Activated CD8-positive, alpha-beta memory T cell treated with anti-CD3 and anti-CD28 coated beads, Interleukin-2, amount 50 U/mL, for 48 hours (primary cell): ENCODE measurements around the gene SEC11A.
A peak's percentile ranks its signal among the peaks of the same experiment; 100 is the strongest.

Experiments used
- DNase-seq: peaks from one replicate; pipeline ENCODE4 v3.0.0-alpha.2; 2020

SEC11A gene

DNA sequence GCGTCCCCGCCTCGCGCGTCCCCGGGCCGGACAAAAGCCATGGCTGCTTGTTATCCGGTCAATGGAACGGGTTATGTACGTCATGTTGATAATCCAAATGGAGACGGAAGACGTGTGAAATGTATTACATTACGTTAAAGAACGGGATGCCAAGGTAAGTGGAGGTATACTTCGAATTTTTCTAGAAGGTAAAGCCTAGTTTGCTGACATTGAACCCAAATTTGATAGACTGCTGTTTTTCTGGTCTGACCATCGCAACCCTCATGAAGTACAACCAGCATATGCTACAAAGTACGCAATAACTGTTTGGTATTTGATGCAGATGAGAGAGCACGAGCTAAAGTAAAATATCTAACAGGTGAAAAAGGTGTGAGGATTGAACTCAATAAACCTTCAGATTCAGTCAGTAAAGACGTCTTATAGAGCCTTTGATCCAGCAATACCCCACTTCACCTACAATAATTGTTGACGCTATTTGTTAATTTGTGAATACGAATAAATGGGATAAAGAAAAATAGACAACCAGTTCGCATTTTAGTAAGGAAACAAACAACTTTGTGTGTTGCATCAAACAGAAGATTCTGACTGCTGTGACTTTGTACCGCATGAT lies 81.6 kb downstream of the SEC11A start:
- DNase-seq, result no peak

DNA sequence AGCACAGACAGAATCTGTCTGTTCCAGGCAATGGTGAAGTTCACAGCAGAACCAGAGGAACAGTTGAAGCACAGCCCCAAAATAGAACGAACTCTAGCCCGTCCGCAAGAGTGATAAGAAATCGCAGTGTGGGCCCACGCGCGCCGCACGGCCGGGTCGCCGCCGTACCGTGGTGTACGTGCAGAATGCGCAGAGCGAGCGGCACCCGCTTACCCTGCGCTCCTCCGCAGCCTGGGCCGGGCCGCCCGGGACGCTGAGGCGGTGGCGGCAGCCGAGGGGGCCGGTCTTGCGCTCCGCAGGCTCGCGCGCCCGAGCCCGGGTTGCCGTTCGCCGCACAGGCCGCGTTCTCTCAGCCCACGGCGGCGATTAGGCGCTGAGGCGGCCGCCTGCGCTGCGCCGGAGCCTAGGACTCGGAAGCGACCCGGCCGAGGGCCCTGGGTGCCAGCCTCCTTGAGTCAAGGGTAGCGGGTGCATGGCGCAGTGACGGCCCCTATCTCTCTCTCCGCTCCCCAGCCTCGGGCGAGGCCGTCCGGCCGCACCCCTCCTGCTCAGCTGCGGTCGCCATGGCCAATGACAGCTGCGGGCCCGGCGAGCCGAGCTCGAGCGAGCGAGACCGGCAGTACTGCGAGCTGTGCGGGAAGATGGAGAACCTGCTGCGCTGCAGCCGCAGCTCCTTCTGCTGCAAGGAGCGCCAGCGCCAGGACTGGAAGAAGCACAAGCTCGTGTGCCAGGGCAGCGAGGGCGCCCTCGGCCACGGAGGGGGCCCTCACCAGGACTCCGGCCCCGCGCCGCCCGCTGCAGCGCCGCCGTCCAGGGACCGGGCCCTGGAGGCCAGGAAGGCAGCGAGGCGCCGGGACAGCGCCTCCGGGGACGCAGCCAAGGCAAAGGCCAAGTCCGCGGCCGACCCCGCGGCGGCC lies 82.4 kb downstream of the SEC11A start:
- peak; percentile 87 for DNase-seq

DNA sequence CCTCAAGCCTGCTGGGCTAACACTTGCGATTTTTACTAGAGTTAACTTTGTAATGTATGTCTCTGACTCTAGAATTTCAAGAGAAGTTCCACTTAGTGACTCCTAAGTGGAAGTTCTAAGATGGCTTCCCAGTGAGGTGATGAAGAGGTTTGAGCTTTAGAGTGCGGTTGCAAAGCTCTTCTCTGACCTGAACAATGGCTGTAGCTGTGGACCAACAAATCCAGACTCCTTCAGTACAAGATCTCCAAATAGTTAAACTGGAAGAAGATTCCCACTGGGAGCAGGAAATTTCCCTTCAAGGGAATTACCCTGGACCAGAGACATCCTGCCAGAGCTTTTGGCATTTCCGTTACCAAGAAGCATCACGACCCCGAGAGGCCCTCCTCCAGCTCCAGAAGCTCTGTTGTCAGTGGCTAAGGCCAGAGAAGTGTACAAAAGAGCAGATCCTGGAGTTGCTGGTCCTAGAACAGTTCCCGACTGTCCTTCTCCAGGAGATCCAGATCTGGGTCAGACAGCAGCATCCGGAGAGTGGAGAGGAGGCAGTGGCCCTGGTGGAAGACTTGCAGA lies 84.2 kb downstream of the SEC11A start:
- no peak for DNase-seq

DNA sequence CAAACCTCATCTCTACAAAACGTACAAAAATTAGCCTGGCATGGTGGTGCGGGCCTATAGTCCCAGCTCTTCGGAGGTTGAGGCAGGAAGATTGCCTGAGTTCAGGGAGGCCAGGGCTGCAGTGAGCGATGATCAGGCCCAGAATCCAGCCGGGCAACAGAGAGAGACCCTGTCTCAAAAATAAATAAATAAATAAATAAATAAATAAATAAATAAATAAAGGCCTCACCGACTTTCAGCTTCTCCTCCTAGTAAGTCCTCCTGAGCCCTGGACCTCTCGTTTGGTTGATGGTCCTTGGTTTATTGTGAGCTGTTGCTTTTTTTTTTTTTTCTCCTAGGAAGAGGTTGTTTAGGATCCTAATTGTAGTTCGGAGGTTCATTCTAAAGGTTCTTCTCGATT lies 86.9 kb downstream of the SEC11A start:
- no peak for DNase-seq

DNA sequence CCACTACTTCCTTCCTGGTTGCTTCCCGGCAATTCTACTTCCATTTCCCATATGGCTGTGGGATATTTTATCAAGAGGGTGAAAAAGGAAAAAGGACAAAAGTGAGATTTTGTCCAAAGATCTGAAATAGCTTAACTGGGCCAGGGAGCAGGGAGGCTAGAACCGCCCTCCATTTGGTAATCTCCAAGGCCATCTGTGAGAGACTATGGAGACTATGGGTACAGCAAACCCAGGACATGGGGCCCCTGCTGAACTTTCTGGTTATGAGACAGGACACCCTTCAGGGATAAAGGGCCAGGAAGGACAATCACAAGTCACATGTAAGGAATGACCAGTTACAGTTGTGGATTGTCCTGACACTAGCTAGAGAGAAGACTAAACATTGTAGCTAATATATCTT lies 90.8 kb downstream of the SEC11A start:
- DNase-seq, result no peak

DNA sequence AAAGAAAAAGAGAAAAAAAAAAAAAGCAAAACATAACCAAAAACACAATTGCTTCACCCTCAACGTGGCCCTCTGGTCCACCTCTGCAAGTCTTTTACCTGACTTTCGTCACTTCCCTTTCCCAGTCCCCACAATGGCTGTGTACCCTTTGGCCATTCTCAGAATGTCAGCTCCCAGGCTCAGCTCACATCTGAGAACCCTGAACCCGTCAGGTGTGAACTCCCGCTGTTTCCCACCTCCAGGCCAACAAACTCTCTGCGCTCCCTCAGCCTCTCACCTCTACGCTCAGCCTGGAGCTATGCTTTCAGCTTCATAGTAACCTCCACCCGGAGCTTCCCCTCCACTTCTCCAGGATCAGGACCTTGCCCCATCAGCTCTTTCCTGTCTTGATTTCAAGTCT lies 91.6 kb downstream of the SEC11A start:
- DNase-seq, result no peak

DNA sequence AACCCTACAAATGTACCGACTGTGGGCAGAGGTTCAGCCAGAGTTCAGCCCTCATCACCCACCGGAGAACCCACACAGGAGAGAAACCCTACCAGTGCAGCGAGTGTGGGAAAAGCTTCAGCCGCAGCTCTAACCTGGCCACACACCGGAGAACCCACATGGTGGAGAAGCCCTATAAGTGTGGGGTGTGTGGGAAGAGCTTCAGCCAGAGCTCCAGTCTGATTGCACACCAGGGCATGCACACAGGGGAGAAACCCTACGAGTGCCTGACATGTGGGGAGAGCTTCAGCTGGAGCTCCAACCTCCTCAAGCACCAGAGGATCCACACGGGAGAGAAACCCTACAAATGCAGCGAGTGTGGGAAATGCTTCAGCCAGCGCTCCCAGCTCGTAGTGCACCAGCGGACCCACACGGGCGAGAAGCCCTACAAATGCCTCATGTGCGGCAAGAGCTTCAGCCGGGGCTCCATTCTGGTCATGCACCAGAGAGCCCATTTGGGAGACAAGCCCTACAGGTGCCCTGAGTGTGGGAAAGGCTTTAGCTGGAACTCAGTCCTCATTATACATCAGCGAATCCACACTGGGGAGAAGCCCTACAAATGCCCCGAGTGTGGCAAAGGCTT lies 94.5 kb downstream of the SEC11A start:
- DNase-seq, result no peak

DNA sequence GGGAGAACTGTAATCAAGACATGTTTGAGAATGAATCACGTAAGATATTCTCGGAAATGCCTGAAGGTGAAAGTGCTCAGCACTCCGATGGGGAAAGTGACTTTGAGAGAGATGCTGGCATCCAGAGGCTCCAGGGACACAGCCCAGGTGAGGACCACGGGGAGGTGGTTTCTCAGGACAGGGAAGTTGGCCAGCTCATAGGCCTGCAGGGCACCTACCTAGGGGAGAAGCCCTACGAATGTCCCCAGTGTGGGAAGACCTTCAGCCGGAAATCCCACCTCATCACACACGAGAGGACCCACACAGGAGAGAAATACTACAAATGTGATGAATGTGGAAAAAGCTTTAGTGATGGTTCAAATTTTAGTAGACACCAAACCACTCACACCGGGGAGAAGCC lies 95.3 kb downstream of the SEC11A start:
- DNase-seq, result no peak
